GM19455 (cell line): ENCODE results near the gene FHOD3.

Experiments used
- ATAC-seq: cut with Tn5 transposase; IDR thresholded peaks from one replicate; pipeline ENCODE4 v1.9.1; 2021; ENCODE audit not compliant: unreplicated experiment

Gene FHOD3

DNA sequence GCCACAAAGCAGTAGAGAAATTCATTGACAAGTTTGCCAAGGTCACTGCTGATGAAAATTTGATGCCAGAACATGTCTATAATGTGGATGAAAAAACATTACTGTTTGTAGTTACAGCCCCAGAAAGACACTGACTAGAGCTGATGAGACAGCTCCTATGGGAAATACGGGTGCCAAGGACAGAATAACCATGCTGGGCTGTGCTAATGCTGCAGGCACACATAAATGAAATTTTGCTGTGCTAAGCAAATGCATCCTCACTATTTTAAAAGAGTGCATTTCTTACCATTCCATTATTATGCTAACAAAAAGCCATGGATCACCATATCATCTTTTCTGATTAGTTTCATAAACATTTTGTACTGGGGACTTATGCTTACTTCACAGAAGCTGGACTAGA lies 208.2 kb downstream of the FHOD3 start:
- ATAC-seq, result no peak

DNA sequence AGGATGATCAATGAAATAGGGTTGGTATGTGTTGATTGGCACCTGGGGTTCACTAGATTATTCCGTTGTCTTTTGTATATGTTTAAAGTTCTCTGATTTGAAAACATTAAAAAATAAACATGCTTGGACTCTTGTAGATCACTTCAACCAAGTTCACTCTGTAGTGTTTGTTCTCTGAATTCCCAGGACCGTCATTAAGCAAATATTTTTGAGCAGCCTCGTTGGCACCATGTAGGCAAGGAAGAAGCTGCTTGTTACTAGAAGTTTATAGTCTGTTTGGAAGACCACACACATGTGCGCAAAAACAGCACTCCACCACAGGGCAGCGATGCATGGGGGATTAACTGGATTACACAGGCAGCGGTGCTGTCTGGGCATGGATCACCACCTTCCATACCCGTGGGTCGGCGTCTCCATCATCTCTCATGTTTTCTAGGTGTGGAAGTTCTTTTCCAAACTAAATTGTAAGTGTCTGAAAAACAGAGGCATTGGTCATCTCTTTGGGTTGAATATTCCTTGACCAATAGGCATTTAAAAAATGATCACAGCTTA lies 212.2 kb downstream of the FHOD3 start:
- ATAC-seq, result no peak

DNA sequence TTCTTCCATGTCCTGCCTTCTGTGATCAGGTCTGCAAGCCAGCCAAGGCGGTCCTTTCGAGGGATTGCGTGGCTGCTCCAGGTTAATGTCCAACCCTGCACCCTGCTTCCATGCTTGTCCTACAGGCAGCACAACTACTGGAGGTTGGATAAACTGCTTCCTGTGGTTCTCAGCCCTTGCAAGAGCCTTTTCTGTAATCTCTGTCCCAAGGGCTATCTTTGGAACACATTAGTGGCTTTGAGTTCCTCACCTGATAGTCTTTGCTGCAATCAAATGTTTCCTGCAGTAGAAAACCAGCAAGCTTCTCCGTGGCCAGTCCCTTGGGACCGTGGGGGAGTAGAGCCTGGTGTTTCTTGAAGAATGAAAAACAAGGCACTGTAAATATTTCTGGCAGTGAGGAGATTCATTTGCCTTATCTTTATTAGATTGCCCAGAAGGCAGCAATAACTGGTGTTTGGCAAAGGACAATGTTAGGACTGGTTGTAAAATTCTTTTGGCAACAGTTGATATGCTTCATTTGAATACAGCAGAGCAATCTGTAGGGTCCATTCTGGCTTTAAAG lies 214.4 kb downstream of the FHOD3 start:
- ATAC-seq, result no peak

- ATAC-seq, result no peak
These were observed 216.0 kb downstream of the FHOD3 start for GRCh38 chr18:36513556-36513955.

DNA sequence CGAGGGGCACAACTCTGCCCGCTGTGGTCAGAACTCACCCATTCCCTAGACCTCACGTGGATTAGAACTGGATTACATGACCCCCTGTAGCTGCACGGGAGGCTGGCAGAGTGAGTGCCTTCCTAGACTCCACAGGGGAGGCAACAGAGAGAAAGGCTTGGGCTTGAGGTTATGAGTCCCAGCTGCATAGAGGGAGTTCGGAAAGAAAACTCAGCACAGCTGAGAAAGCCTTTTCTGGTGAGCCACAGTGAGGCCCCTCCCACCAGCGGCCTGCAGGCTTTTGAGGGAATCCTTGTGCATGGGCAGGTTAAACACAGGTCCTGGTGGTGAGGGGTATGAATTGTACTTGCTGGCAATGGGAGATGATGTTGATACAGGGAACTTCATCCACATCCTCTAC lies 217.3 kb downstream of the FHOD3 start:
- ATAC-seq, result no peak

GRCh38 chr18:36516258-36516657 lies 218.7 kb downstream of the FHOD3 start:
- no peak for ATAC-seq

GRCh38 chr18:36516726-36517125 lies 219.2 kb downstream of the FHOD3 start:
- ATAC-seq, result no peak

GRCh38 chr18:36518839-36519238 lies 221.3 kb downstream of the FHOD3 start:
- ATAC-seq, result no peak

DNA sequence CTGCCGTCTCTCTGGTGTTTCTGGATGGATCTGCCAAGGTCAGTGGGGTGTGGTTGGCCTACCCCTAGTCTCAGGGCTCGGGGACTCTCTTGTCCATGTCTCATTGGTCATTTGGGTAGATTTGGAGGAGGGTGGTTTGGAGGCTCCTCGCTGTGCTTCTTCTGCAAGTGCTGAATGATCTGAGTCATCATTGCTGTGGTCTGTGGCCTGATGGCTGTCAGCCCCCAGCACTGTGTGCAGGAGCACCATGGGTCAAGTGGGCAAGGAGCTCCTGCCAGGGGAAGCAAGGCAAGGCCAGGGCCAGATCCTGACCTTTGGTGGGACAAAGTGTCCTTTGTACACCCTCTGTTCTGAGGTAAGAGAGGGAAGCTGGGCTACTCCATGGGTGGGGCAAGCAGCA lies 221.8 kb downstream of the FHOD3 start:
- ATAC-seq, result no peak

GRCh38 chr18:36522509-36522908 lies 225.0 kb downstream of the FHOD3 start:
- no peak for ATAC-seq

DNA sequence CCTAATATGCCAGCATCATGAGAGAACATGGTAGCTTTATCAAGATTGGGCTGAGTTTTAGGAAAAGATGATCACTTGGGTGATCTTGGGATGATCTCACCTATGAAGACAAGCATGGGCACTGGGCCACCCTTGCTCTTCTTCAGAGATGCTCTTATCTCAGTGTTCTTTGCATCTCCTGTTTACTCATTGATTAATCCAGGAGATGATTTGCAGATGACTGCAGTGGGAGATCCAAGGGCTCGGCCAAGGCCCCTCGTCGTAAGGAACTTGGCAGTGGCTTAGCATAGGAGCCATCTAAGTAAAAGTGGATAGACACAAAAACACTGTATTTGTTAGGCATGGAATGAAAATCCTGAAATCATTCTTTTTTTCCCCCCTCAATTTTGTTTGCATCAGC lies 228.4 kb downstream of the FHOD3 start:
- no peak for ATAC-seq

DNA sequence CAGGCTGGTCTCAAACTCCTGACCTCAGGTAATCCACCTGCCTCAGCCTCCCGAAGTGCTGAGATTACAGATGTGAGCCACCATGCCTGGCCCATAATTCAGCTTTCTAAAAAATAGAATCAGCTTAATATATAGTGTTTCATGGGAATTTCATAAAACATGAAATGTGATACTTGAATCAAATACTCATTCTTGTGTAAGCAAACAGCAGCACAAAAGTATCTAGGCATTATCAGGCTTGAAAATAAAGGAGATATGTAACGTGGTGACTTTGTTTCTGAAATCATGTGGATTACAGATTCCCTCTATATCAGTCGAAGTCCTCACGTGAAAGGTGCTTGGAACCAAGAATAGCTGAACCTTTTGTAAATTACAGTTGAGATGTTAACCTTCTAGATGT lies 229.1 kb downstream of the FHOD3 start:
- no peak for ATAC-seq

DNA sequence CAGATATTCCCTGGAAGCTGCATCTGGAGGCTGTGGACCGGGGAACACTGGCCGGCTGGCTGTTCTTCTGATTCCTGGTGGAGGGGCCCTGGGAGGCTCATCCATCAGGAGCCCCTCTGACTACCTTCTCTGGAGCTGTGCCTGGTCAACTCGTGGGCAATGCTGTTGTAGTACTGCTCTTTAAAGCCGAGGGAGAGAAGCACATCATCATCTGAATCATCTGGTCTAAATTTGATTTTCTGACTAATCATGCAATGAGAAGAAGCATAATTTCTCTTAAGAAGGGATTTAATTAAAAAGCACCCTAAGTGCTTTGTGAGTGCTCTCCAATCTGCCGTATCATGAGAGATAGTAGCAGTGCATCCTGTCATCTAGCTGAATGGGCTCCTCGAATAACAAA lies 229.5 kb downstream of the FHOD3 start:
- no peak for ATAC-seq

GRCh38 chr18:36527740-36528455 lies 230.4 kb downstream of the FHOD3 start:
- no peak for ATAC-seq

GRCh38 chr18:36529747-36530146 lies 232.2 kb downstream of the FHOD3 start:
- no peak for ATAC-seq

- no peak for ATAC-seq
These were observed 233.3 kb downstream of the FHOD3 start for GRCh38 chr18:36530676-36531405.

GRCh38 chr18:36531636-36532035 lies 234.1 kb downstream of the FHOD3 start:
- ATAC-seq, result no peak

DNA sequence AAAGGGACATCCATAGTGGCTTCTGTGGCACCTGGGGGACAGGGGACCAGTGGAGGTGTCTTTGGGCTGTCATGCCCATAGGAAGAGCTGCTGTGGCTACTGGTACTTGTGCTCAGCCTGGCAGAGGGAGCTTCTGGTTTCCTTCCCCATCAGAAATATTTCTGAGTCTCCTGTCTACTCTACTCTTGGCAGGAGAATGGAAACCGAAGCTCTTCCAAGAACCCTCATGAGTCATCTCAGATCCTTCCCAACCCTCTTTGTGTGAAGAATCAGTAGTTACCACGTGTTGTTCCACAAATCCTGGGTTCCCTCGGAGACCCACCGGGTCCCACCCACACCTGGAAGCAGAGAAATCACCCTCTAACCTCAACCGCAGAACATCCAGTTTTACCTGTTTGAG lies 234.9 kb downstream of the FHOD3 start:
- no peak for ATAC-seq

- no peak for ATAC-seq
These were observed 235.3 kb downstream of the FHOD3 start for GRCh38 chr18:36532815-36533214.

DNA sequence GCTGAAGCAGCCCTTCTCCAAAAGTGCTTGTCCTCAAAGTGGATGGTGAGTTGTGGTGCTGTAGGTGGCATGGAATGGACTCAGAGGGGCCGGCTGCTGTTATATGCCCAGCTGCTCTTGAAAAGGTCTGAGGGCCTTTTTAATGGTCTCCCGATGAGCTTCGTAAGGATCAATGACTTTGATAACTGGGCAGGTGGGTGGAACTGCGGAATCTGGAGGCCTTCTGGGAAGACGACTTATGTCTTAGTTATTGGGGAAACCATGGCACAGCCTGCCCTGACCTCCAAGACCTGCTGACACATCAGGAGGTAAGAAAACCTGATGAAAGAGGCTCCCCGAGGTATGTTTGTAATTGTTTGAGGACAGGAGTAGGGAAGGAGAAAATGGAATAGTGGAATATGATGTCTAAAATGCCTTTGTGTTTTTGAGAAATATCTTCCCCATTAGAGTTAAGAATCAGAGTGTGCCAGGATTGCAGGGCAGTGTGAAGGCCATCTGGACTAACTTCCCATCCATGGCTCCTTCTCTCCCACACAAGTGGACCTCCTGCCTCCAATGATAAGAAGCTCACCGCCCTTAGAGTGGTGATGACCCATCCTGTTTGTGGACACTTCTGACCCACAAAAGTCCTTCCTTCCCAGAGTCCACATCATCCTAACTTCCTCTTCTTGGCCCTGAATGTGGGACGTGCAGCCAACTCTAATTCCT lies 236.1 kb downstream of the FHOD3 start:
- no peak for ATAC-seq

GRCh38 chr18:36534154-36534688 lies 236.7 kb downstream of the FHOD3 start:
- ATAC-seq, result no peak
